ENCODE results near the gene RELA.

- TF ChIP-seq CTCF (IDR thresholded peaks at IDR 0.05; ENCODE audit: insufficient read depth, low read depth, low read length) = no peak
- TF ChIP-seq EZH2 (IDR thresholded peaks at IDR 0.05; ENCODE audit: insufficient read depth, low read length) = no peak
These were observed 5.3 kb downstream of the RELA start for GRCh38 chr11:65657426-65657825.
